Esophagus squamous epithelium (tissue), 5 donors: Measurements from ENCODE around the gene VARS1. TPM values are rescaled to one million over a fixed set of nuclear protein-coding genes. Genes with fewer than 3 reads are reported as not detected.
A peak's percentile ranks its signal among the peaks of the same experiment; 100 is the strongest.
"Not testable (repeated sequence)": the region's sequence is repeated elsewhere in the genome, so short reads cannot be mapped to it uniquely, and the experiment has no call there.

ENCODE experiments used
- DNase-seq: peaks from one replicate; lab custom pipeline; 2025; lab: John Stamatoyannopoulos, UW
- H3K27ac ChIP-seq, 4 donors: fragments of 200-600 bp; sonication (generic); one replicate each; pipeline ENCODE4 v1.5.1; 2016 to 2019; ENCODE audit warnings: mild to moderate bottlenecking in 1 of 4
- H3K27me3 ChIP-seq, 4 donors: fragments of 200-600 bp; sonication (generic); 1 replicate in 3 of 4; 2 replicates in 1 of 4; pipeline versions ENCODE4 v1.5.1 to v1.6.0; 2017 to 2021; ENCODE audit warnings: antibody characterized with exemption in 1 of 4
- H3K36me3 ChIP-seq, 3 donors: fragments of 200-600 bp; sonication (generic); one replicate each; pipeline ENCODE4 v1.5.1; 2016 to 2019
- H3K4me1 ChIP-seq, 3 donors: fragments of 200-600 bp; sonication (generic); one replicate each; pipeline ENCODE4 v1.5.1; 2017 to 2019
- H3K4me3 ChIP-seq, 4 donors: fragments of 200-600 bp; sonication (generic); 1 replicate in 3 of 4; 2 replicates in 1 of 4; pipeline ENCODE4 v1.5.1; 2016 to 2019; ENCODE audit warnings: mild to moderate bottlenecking in 2 of 4, moderate library complexity in 1 of 4
- H3K9me3 ChIP-seq, 3 donors: fragments of 200-600 bp; sonication (generic); one replicate each; pipeline ENCODE4 v1.5.1; 2016 to 2019
- CTCF ChIP-seq, 6 experiments: fragments of 450-650 bp in 4 of 6; fragments of 200-600 bp in 2 of 6; sonication (generic) in 2 of 6; IDR thresholded peaks; one replicate each; pipeline ENCODE4 v1.5.1; 2016 to 2019; ENCODE audit warnings: antibody characterized with exemption in 6 of 6, mild to moderate bottlenecking in 4 of 6, moderate library complexity in 4 of 6
- POLR2A ChIP-seq, 4 donors: fragments of 450-650 bp; IDR thresholded peaks; one replicate each; pipeline ENCODE4 v1.6.1; 2017; ENCODE audit warnings: antibody characterized with exemption in 4 of 4, mild to moderate bottlenecking in 4 of 4, moderate library complexity in 3 of 4
- WGBS, 2 donors: methylation state at CpG; one replicate each; pipeline ENCODE4 v1.1.5; 2018; 5-methylcytosine and 5-hydroxymethylcytosine counted together
- intact Hi-C: fragments of 100-400 bp; cut with DNase I; formaldehyde crosslinking; loops from one replicate; pipeline ENCODE4 v1.15.0; 2022
- total RNA-seq, 4 donors: library from RNA; depleted of rRNA; stranded (reverse); fragments of >200 nt; gene quantifications; one replicate each; pipeline ENCODE4 v1.1.0, GENCODE V29; 2016
- donor health status: DM: yes; HTN: yes; CAD: no.

VARS1 gene
- 10 to 100 TPM; 35.0 to 72.3 (median 45.5) TPM for total RNA-seq

DNA sequence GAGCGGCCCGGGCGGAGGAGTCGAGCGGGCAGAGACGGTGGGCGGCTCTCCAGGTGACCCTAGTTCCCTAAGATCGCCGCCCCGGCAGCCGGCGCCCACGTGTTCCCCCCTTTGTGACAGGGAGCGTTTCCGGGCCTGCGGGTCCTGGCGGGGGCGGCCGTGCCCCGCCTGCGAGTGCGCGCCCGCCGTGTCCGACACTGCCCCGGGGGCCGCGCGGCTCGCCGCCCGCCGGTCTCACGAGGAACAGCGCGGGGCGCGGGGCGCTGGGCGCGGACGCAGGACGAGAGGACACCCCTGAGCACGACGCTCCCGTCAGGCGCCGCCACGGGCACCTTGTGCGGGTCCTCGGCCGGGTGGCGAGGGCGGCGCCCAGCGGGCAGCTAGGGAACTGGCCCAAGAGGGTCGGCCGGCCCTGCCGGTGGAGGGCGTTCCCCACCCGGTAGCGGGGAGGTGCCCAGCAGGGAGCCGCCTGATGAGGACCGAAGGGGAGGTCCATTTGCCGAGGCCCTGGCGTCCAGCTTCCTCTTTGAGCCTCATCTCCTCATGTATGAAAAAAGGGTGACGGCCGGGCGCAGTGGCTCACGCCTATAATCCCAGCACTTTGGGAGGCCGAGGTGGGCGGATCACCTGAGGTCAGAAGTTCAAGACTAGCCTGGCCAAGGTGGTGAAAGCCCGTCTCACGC, at the start of gene VARS1:
TSS of gene VARS1 (minus strand) at position 137 of the 683 bp plus-strand sequence. CDS start 535 bp downstream, outside the sequence.
- intact Hi-C loops, result no loop called here
- H3K27ac ChIP-seq, result peak within 1 kb of the TSS; percentile 95 to 98 (median 96)
- WGBS, 2 donors, result 0% methylated on average over 4 to 12 of the region's 75 CpGs
- H3K36me3 ChIP-seq, result peaks cover 0 to 36% (median 12%) of the 10 kb centered on the region in 3 donors
- H3K4me1 ChIP-seq, result peaks cover 3 to 63% (median 16%) of the 10 kb centered on the region in 3 donors
- no peaks in the 10 kb centered on the region for H3K9me3 ChIP-seq
- H3K27me3 ChIP-seq, result no peaks in the 10 kb centered on the region
- TF ChIP-seq CTCF (IDR thresholded peaks at IDR 0.05) (peak; percentile 70 to 93 (median 89)), POLR2A (IDR thresholded peaks at IDR 0.05) (peak in 3 of 4 donors; percentile 12 to 78 (median 35))
- peak; percentile 47 for DNase-seq
- peak within 1 kb of the TSS; percentile 85 to 100 (median 88) for H3K4me3 ChIP-seq

- 94 to 96% methylated on average over 2 to 3 of the region's 3 CpGs for WGBS, 2 donors
- Histone ChIP-seq H3K27ac (no peak overlapping the region), H3K4me3 (no peak overlapping the region), H3K9me3 (no peaks in the 10 kb centered on the region), H3K4me1 (no peaks in the 10 kb centered on the region), H3K36me3 (peaks cover 9 to 21% (median 16%) of the 10 kb centered on the region in 3 donors), H3K27me3 (no peaks in the 10 kb centered on the region)
- intact Hi-C loops, result no loop called here
- DNase-seq, result no peak
- TF ChIP-seq CTCF (IDR thresholded peaks at IDR 0.05) (no peak), POLR2A (IDR thresholded peaks at IDR 0.05) (no peak)
These were observed 49.0 kb upstream of the VARS1 start for GRCh38 chr6:31844507-31844906.

DNA sequence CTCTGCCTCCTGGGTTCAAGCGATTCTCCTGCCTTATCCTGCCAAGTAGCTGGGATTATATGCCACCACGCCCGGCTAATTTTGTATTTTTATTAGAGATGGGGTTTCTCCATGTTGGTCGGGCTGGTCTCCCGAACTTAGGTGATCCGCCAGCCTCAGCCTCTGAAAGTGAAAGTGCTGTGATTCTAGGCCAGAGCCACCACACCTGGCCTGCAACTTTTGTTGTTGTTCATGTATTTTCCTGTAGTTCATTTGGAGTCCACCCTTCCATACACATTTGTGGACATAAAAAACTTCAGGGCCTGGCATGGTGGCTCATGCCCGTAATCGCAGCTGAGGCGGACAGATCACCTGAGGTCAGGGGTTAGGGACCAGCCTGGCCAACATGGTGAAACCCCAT, 46.5 kb upstream of the VARS1 start:
- WGBS, 2 donors, result 54 to 66% methylated on average over 7 to 9 of the region's 9 CpGs
- DNase-seq, result no peak
- H3K4me1 ChIP-seq, result peaks cover 13 to 21% (median 16%) of the 10 kb centered on the region in 3 donors
- intact Hi-C loops, result no loop called here
- no peak overlapping the region for H3K4me3 ChIP-seq
- H3K36me3 ChIP-seq, result peaks cover 11 to 46% (median 34%) of the 10 kb centered on the region in 3 donors
- peak overlapping the region in 2 of 4 donors; percentile 25 to 29 for H3K27ac ChIP-seq
- TF ChIP-seq CTCF (IDR thresholded peaks at IDR 0.05) (no peak), POLR2A (IDR thresholded peaks at IDR 0.05) (no peak)
- H3K27me3 ChIP-seq, result no peaks in the 10 kb centered on the region
- no peaks in the 10 kb centered on the region for H3K9me3 ChIP-seq

- not testable (repeated sequence) for H3K4me3 ChIP-seq, DNase-seq, H3K27ac ChIP-seq, H3K27me3 ChIP-seq, H3K9me3 ChIP-seq
- intact Hi-C loops, result loop anchor here (10.0 kb wide), 2 partner anchors 105 to 155 kb away; partner anchors contain the start of genes CLIC1 and LY6G5C
- WGBS, 2 donors, result 83 to 85% methylated on average over 8 of the region's 8 CpGs
- peaks cover 11 to 53% (median 35%) of the 10 kb centered on the region in 3 donors for H3K36me3 ChIP-seq
- peaks cover 16 to 41% (median 31%) of the 10 kb centered on the region in 3 donors for H3K4me1 ChIP-seq
These were observed 44.2 kb upstream of the VARS1 start for GRCh38 chr6:31839779-31840126.

DNA sequence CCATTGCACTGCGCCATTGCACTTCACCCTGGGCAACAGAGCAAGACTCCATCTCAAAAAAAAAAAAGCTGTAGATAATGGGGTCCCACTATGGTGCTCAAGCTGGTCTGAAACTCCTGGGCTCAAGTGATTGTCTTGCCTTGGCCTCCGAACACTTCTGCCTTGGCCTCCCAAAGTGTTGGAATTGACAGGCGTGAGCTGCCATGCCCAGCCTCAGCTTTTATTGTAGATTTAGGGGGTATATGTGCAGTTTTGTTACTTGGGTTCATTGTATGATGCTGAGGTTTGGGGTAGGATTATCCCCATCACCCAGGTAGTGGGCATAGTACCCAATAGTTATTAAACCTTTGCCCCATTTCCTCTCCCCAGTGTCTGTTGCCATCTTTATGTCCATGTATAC, 43.4 kb upstream of the VARS1 start:
- Histone ChIP-seq H3K4me3 (no peak overlapping the region), H3K9me3 (no peaks in the 10 kb centered on the region), H3K27me3 (no peaks in the 10 kb centered on the region), H3K4me1 (peaks cover 16 to 44% (median 31%) of the 10 kb centered on the region in 3 donors), H3K27ac (no peak overlapping the region), H3K36me3 (peaks cover 11 to 53% (median 35%) of the 10 kb centered on the region in 3 donors)
- TF ChIP-seq CTCF (IDR thresholded peaks at IDR 0.05) (no peak), POLR2A (IDR thresholded peaks at IDR 0.05) (no peak)
- WGBS, 2 donors, result 96% methylated on average over 3 of the region's 3 CpGs
- DNase-seq, result no peak
- intact Hi-C loops, result loop anchor here (10.0 kb wide), 2 partner anchors 104 to 154 kb away; partner anchors contain the start of genes CLIC1 and LY6G5C

DNA sequence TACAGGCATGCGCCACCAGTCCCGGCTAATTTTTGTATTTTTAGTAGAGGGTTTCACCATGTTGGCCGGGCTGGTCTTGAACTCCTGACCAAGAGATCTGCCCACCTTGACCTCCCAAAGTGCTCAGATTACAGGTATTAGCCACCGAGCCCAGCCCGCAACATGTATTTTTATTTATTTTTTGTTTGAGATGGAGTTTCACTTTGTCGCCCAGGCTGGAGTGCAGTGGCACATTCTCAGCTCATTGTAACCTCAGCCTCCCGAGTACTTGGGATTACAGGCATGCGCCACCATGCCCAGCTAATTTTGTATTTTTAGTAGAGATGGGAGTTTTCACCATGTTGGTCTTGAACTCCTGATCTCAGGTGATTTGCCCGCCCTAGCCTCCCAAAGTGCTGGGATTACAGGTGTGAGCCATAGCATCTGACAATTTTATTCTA, 42.6 kb upstream of the VARS1 start:
- not testable (repeated sequence) for H3K27me3 ChIP-seq, H3K9me3 ChIP-seq, DNase-seq
- WGBS, 2 donors, result 72 to 82% methylated on average over 7 to 9 of the region's 9 CpGs
- intact Hi-C loops, result loop anchor here (10.0 kb wide), 2 partner anchors 103 to 153 kb away; partner anchors contain the start of genes CLIC1 and LY6G5C
- Histone ChIP-seq H3K27ac (peak overlapping the region in 2 of 4 donors; percentile 97 to 98), H3K36me3 (peaks cover 11 to 53% (median 35%) of the 10 kb centered on the region in 3 donors), H3K4me3 (peak overlapping the region in 1 of 4 donors; percentile 90), H3K4me1 (peaks cover 16 to 52% (median 38%) of the 10 kb centered on the region in 3 donors)
